HS-5 (cell line): ENCODE data around the gene KIF17.

Source experiments
- DNase-seq: peaks from one replicate; pipeline ENCODE4 v3.0.0-alpha.2; 2012; ENCODE audit warnings: low read depth

KIF17 gene

GRCh38 chr1:20625176-20626097 lies 92.4 kb downstream of the KIF17 start:
- DNase-seq: no peak

GRCh38 chr1:20624709-20625108 lies 93.1 kb downstream of the KIF17 start:
- DNase-seq: no peak

GRCh38 chr1:20621012-20621411 lies 96.8 kb downstream of the KIF17 start:
- no peak for DNase-seq

GRCh38 chr1:20619999-20620398 lies 97.8 kb downstream of the KIF17 start:
- DNase-seq: no peak

- DNase-seq: no peak
Observed at GRCh38 chr1:20618550-20618949, 99.3 kb downstream of the KIF17 start.

- no peak for DNase-seq
Observed at GRCh38 chr1:20616847-20617487, 100.8 kb downstream of the KIF17 start.

- DNase-seq: no peak
Observed at GRCh38 chr1:20615946-20616846, 101.6 kb downstream of the KIF17 start.

GRCh38 chr1:20614131-20614579 lies 103.7 kb downstream of the KIF17 start:
- DNase-seq: no peak
